Left lobe of liver (tissue), 2 donors: Measurements from ENCODE around the gene ALDH2. TPM values are rescaled to one million over a fixed set of nuclear protein-coding genes. Genes with fewer than 3 reads are reported as not detected.
"Not testable (repeated sequence)": the region's sequence is repeated elsewhere in the genome, so short reads cannot be mapped to it uniquely, and the experiment has no call there.

Source experiments
- ATAC-seq: fragments of 200-7000 bp; cut with Tn5 transposase; one replicate; pipeline ENCODE4 v1.9.1; 2020; ENCODE audit warnings: mild to moderate bottlenecking, moderate library complexity
- DNase-seq: peaks from one replicate; pipeline ENCODE4 v3.0.0-alpha.2; 2020; ENCODE audit warnings: low spot score
- total RNA-seq: library from RNA; stranded (reverse); gene quantifications from one replicate; pipeline ENCODE4 v1.2.1, GENCODE V29; 2021
- donor health status: DM: no; HTN: no; CAD: no; lungs with moderate emphysema.
- donor health status: DM: no; HTN: yes; CAD: no.

ALDH2 gene
- total RNA-seq, 1 donor from 2014 or later = 1,121 TPM

GRCh38 chr12:111758120-111758561, 8.6 kb upstream of the ALDH2 start:
- DNase-seq (peak; percentile 80), ATAC-seq (peak; percentile 82)

GRCh38 chr12:111759271-111759670, 7.5 kb upstream of the ALDH2 start:
- ATAC-seq (no peak), DNase-seq (no peak)

GRCh38 chr12:111759991-111760390, 6.7 kb upstream of the ALDH2 start:
- DNase-seq (no peak), ATAC-seq (no peak)

GRCh38 chr12:111761099-111761498, 5.6 kb upstream of the ALDH2 start:
- ATAC-seq (peak; percentile 23), DNase-seq (no peak)

- no peak for DNase-seq
Observed at GRCh38 chr12:111761706-111762105, 5.0 kb upstream of the ALDH2 start.

GRCh38 chr12:111763552-111763951, 3.2 kb upstream of the ALDH2 start:
- DNase-seq, ATAC-seq: not testable (repeated sequence)

More at GRCh38 chr12:111761706-111762105, 5.0 kb upstream of the ALDH2 start:
- ATAC-seq = no peak

- ATAC-seq = no peak
- no peak for DNase-seq
Observed at GRCh38 chr12:111764120-111764821, 2.5 kb upstream of the ALDH2 start.

GRCh38 chr12:111767362-111768158, 827 bp downstream of the ALDH2 start:
- ATAC-seq = peak; percentile 30
- DNase-seq = no peak

GRCh38 chr12:111768159-111768895, 1.6 kb downstream of the ALDH2 start:
- ATAC-seq (no peak), DNase-seq (no peak)

- ATAC-seq = no peak
- DNase-seq = no peak
Observed at GRCh38 chr12:111769599-111769998, 2.9 kb downstream of the ALDH2 start.

GRCh38 chr12:111773801-111774551, 7.2 kb downstream of the ALDH2 start:
- DNase-seq (peak; percentile 90), ATAC-seq (peak; percentile 31)

GRCh38 chr12:111775205-111776193, 8.8 kb downstream of the ALDH2 start:
- ATAC-seq (peak; percentile 52), DNase-seq (peak; percentile 94)

- no peak for DNase-seq
- peak; percentile 8 for ATAC-seq
Observed at GRCh38 chr12:111776836-111777344, 10.2 kb downstream of the ALDH2 start.

GRCh38 chr12:111777345-111778045, 10.8 kb downstream of the ALDH2 start:
- ATAC-seq = peak; percentile 59
- DNase-seq = peak; percentile 91

- ATAC-seq (no peak), DNase-seq (no peak)
Observed at GRCh38 chr12:111780166-111780565, 13.4 kb downstream of the ALDH2 start.

GRCh38 chr12:111780615-111781014, 13.9 kb downstream of the ALDH2 start:
- no peak for DNase-seq
- no peak for ATAC-seq

- no peak for ATAC-seq
- DNase-seq = no peak
Observed at GRCh38 chr12:111781085-111781658, 14.4 kb downstream of the ALDH2 start.

GRCh38 chr12:111783046-111783445, 16.3 kb downstream of the ALDH2 start:
- ATAC-seq (peak; percentile 6), DNase-seq (no peak)
